CD4-positive, alpha-beta T cell treated with Interleukin-15 for 1 hour (primary cell): ENCODE results near the gene MUC16.
"Not testable (repeated sequence)": the region's sequence is repeated elsewhere in the genome, so short reads cannot be mapped to it uniquely, and the experiment has no call there.

Experiments
- DNase-seq: peaks from one replicate; pipeline ENCODE4 v3.0.0-alpha.2; 2020

Gene MUC16

DNA sequence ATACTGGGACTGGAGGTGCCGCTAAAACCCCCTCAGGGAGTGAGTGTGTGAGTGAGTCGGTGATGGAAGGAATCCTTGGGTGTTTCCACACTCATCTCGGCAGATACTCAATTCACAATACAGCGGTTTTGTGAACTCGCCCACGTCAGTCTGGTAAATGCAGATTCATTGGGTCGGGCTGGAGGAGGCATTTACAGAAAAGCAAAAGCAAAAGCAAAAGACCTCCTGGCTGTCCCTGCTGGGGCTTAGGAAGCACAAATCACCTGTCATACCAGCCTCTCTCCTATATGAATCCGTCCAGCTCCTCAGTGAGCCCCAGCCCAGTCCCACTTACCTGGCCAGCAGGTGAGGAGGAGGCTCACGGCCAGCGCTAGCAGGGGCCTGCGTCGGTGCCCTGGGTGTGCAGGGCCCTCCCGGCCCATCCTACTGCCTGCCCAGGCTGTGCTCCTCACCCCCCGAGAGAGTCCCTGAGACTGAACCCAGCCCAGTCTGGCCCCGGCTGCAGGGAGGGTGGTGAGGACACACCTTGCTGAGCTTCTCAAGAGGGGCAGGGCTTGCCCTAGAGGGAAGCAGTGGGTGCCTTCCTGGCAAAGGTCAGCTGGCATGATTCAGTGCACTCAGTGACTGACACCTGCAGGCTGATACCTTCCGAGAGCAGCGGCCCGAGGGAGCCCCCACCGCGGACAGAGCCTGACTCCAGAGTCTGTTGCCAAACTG, at the start of gene MUC16:
Gene MUC16, minus strand, starts transcription at position 475 of the 717 bp plus-strand sequence.
- no peak for DNase-seq

DNA sequence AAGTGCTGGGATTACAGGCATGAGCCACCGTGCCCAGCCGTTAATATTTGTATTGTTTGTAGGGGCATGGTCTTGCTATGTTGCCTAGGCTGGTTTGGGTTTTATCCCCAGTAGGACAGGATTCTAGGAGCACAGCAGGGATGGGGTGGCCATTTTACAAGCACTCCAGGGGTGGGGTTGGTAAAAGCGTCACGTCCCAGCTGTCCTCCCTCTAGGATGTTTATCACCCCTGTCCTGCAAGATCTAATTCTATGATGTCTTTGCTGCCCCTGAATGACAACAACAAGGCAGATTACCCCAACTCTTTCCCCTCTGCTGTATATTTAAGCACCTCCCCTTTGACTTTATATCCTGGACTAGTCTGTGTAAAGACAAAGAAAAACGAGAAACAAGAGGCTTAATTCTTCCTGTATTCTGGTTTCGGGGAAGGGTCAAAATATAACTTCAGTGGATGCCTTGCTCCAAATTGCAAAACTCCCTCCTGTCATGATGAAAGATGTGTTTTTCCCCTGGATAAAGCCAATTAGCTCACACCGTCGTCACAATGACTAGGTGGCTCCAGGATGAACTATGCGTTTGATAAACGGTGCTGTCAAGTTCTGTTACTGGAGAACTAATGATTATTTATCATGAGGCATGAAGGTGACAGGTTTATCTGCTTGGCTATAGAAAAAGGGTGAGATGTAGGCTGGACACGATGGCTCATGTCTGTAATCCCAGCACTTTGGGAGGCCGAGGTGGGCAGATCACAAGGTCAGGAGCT, 48.9 kb upstream of the MUC16 start:
- no peak for DNase-seq

DNA sequence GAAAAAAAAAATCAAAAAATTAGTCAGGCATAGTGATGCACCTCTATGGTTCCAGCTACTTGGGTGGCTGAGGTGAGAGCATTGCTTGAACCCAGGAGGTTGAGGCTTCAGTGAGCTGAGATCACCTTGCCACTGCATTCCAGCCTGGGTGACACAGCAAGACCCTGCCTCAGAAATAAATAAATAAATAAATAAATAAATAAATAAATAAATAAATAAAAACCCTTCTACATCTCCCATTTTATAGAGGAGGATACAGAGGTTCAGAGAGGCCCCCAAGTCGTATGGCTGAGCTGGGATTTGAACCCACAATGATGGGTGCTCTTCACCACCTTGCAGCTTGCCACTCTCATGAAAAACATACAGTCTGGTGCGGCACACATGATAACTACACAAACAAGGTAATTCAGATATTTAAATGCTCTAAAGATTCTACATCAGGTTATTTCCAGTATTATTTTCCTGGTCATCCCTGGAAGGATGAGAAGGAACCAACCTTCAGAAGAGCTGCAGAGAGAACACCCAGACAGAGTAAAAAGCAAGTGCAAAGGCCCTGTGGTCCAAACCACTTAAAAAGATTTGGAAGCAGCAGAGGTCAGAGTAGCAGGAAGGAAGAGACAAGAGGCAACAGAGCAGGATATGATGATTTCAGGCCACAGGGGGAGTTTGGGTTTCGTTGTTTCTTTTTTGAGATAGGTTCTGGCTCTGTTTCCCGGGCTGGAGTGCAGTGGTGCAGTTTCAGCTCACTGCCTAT, 47.5 kb upstream of the MUC16 start:
- no peak for DNase-seq

- not testable (repeated sequence) for DNase-seq
These were observed 45.9 kb upstream of the MUC16 start for GRCh38 chr19:9056131-9056530.

- no peak for DNase-seq
These were observed 44.6 kb upstream of the MUC16 start for GRCh38 chr19:9054765-9055164.

GRCh38 chr19:9054207-9054606, 44.0 kb upstream of the MUC16 start:
- DNase-seq, result no peak

DNA sequence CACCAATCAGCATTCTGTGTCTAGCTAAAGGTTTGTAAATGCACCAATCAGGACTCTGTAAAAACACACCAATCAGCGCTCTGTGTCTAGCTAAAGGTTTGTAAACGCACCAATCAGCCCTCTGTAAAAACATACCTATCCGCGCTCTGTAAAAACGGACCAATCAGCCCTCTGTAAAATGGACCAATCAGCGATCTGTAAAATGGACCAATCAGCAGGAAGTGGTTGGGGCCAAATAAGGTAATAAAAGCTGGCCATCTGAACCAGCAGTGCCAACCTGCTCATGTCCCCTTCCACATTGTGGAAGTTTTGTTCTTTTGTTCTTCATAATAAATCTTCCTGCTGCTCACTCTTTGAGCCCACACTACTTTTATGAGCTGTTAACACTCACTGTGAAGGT, 43.5 kb upstream of the MUC16 start:
- DNase-seq, result not testable (repeated sequence)

- DNase-seq, result no peak
These were observed 42.7 kb upstream of the MUC16 start for GRCh38 chr19:9052894-9053293.

DNA sequence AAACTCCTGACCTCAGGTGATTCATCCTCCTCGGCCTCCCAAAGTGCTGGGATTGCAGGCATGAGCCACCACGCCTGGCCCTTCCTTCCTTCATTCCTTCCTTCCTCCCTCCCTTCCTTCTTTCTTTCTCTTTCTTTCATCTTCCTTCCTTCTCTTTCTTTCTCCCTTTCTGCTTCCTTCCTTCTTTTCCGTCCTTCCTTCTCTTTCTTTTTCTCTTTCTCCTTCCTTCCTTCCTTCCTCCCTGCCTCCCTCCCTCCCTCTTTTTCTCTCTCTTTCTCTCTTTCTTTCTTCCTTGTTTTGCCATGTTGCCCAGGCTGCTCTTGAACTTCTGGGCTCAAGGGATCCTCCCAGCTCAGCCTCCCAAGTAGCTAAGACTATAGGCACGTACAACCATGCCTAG, 36.5 kb upstream of the MUC16 start:
- DNase-seq, result no peak

DNA sequence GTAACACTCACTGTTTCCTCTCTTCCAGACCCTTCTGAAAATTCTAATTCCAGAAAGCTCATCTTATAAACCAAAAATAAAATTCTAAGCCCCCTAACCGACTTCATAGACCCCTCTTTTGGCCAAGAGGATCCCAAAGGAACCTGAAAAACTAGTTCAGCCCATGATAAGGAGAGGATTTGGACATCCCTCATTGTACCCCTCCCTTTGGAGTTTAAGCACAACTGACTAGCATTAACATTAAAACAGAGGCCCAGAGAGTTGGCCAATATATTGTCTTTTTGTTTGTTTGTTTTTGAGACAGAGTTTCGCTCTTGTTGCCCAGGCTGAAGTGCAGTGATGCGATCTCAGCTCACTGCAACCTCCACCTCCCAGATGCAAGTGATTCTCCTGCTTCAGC, 34.2 kb upstream of the MUC16 start:
- no peak for DNase-seq

GRCh38 chr19:9043524-9043923, 33.3 kb upstream of the MUC16 start:
- no peak for DNase-seq

- no peak for DNase-seq
These were observed 30.8 kb upstream of the MUC16 start for GRCh38 chr19:9041023-9041422.

DNA sequence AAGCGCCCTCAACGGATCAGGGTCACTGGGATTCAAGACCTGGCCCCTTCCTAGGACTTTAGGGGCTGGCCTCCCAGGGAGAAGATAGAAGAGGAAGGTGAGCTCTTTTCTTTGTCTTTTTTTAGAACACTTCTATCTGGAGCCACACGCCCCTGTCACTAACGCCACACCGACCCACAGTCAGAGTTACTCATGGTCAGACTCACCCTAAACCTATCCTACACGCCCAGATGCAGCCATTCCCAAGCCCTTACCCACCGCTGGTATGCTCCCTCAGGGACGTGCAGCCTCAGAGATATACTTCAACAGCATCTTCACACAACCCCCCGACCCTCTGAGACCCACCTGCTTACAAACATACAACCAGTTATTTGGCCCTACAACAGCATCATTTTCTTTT, 29.9 kb upstream of the MUC16 start:
- DNase-seq, result no peak

GRCh38 chr19:9039728-9040127, 29.5 kb upstream of the MUC16 start:
- DNase-seq, result no peak

DNA sequence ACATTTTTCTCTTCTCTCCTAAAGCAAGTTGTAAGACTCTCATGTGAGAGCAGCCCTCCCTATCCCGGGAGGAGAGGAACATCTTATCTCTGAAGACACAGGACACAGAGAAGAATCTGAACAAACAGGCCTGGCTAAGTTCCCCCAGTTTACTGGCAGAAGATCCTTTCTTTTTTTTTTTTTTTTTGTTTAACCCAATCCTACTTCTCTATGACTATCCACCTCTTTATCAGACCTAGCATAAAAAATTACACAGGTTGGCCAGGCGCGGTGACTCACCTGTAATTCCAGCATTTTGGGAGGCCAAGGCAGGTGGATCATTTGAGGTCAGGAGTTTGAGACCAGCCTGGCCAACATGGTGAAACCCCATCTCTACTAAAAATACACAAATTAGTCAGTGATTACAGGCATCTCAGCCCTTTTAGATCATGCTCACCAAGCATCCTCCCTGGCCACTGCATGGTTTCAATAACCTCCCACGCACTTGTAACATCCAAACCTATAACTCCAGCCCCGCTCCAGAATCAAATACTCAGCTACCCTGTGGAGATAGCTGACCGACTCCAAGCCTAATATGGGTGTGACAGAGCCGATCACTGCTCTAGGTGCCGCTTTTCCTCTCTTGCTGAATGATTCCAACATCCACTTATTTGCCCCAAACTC, 27.3 kb upstream of the MUC16 start:
- no peak for DNase-seq

DNA sequence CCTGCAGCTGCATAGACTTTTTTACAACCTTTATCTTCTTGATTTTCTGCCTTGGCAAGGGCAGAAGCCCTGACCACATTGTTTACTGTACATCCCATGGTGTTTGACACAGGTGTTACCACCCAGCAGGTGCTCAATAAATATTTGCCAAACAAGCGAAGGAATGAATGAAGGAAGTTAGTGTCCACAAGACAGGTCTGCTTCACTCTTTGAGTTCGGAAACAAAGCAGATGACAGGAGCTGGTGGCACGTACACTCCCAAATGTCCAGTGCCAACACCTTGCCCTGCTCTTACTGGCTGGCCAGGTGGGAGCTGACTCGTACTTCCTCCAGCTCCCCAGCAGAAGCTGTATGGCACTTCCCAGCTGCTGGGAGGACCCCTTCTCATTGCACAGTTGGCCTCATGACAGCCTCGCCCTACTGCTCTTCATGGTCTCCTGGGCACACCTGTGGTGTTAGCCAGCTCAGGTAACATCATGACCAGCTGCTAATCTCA, 22.0 kb upstream of the MUC16 start:
- DNase-seq, result no peak

DNA sequence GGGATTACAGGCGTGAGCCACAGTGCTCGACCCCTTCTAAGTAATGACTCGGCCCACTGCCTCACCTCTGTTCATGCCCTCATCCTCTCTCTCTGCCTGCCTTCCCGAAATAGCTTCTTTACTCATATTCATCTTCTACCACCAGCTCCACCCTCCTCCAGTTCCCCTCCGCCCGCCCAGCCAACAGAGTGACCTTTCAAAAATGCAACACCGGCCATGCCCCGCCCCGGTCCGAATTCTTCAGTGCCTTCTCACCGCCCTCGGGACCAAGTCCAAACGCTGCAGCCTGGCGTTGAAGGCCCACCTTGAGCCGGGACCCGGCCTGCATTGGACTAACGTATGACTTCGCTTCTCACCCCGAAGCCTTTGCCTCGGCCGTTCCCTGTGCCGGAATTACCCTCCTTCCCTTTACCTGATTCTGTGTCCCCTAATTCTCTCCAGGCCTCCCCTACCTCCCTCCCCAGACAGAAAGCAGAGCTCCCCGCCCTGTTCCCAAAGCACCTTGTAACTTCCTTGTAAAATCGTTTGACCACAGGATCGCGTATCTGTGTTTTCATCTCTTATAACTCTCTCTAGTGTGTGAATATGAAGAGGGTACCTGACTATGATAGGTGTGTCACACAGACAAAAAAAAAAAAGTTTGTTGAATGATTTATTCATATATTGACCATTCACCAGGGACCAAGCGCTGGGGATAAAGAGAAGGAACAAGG, 8.1 kb upstream of the MUC16 start:
- DNase-seq, result no peak

- DNase-seq, result no peak
These were observed 4.6 kb upstream of the MUC16 start for GRCh38 chr19:9014803-9015202.

- DNase-seq, result no peak
These were observed 3.8 kb upstream of the MUC16 start for GRCh38 chr19:9013988-9014387.

DNA sequence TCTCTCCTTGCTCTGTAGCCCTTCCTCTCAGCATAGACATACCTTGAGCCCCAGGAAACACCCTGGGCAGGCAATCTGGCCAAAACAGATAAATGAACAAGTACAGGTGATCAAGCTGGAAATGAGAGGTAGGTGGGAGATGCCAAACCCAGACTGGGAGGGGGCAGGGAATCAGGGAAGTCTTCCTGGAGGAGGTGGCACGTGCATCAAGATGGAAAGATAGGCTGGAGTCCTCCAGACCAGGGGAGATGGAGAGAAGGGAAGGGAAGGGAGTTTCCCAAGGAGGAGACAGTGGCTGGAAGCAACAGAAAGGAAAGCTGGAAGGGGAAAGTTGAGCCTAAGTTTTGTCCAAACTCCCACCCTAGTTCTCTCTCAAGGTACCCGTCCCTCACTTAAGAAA, 1.7 kb upstream of the MUC16 start:
- DNase-seq, result no peak

DNA sequence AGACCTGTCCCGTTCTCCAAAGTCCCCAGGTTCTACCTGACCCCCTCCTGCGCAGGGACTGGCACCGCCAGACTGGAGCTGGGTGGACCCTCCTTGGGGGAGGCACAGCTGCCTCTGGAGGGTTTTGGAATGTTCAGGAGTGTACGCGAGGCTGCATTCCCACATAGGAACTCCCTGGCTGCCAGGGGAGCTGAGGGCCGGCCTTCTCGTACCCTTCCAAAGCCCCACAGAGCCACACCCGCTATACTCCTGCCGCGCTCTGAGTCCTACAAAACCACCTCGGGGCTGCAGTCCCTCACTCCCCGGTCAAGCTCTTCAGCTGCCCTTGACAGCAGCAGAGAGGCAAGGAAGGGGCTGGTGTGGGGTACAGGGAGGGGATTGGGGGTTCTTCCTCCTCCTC, 484 bp upstream of the MUC16 start:
- no peak for DNase-seq

- no peak for DNase-seq
These were observed 778 bp downstream of the MUC16 start for GRCh38 chr19:9009431-9009830.
